ENCODE results near the gene ATP6V1B1. TPM values are rescaled to one million over a fixed set of nuclear protein-coding genes. Genes with fewer than 3 reads are reported as not detected.

The ATP6V1B1 gene
- total RNA-seq, 1 experiment from 2014 or later, result 7.8 TPM

DNA sequence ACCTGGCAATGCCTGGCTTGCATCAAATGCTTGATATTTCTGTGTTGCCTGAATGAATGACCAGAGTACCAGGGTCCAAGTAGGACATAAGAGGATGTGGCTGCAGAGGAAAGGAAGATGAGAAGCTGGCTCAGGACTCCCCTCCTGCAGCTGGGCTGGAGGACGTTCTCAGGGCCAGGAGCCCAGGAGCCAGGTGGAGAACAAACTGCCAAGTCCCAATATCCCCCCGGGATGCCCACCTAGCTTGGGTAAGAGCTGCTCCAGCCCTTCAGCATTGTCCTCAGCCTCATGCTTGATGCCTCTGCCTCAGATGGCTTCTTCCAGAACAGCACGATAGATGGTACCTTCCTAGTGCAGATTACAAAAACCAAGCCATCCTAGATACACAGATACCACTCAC, 8.6 kb upstream of the ATP6V1B1 start:
- Histone ChIP-seq H3F3A (ENCODE audit: insufficient read depth, low read depth) (no peaks in the 10 kb centered on the region), H2AFZ (no peak overlapping the region), H3K4me3 (no peak overlapping the region), H3K27ac (no peak overlapping the region), H3K4me2 (no peak overlapping the region), H3K27me3 (ENCODE audit: insufficient read depth, low read depth) (no peaks in the 10 kb centered on the region), H4K20me1 (ENCODE audit: insufficient read depth) (no peaks in the 10 kb centered on the region), H3K9me2 (ENCODE audit: insufficient read depth) (no peaks in the 10 kb centered on the region), H3K36me3 (ENCODE audit: low read depth) (no peaks in the 10 kb centered on the region), H3K4me1 (replicated peaks; ENCODE audit: insufficient read depth) (no peaks in the 10 kb centered on the region), H3K9me3 (ENCODE audit: insufficient read depth, low read depth) (no peaks in the 10 kb centered on the region), H3K79me2 (ENCODE audit: low read depth) (no peaks in the 10 kb centered on the region)
- ChIA-PET POLR2A (ENCODE audit: unreplicated experiment) (no interaction called here), CTCF (no interaction called here)
- intact Hi-C loops (cut with micrococcal nuclease; ENCODE audit: unreplicated experiment), result no loop called here
- DNase-seq, result no peak
- TF ChIP-seq, protein P1, sequence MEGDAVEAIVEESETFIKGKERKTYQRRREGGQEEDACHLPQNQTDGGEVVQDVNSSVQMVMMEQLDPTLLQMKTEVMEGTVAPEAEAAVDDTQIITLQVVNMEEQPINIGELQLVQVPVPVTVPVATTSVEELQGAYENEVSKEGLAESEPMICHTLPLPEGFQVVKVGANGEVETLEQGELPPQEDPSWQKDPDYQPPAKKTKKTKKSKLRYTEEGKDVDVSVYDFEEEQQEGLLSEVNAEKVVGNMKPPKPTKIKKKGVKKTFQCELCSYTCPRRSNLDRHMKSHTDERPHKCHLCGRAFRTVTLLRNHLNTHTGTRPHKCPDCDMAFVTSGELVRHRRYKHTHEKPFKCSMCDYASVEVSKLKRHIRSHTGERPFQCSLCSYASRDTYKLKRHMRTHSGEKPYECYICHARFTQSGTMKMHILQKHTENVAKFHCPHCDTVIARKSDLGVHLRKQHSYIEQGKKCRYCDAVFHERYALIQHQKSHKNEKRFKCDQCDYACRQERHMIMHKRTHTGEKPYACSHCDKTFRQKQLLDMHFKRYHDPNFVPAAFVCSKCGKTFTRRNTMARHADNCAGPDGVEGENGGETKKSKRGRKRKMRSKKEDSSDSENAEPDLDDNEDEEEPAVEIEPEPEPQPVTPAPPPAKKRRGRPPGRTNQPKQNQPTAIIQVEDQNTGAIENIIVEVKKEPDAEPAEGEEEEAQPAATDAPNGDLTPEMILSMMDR (conservative IDR thresholded peaks at IDR 0.05), result no peak
- no peak for TF ChIP-seq EZH2 (IDR thresholded peaks at IDR 0.05; ENCODE audit: low read depth)
- no TSS peak for BruUV-seq (replicated peaks)

DNA sequence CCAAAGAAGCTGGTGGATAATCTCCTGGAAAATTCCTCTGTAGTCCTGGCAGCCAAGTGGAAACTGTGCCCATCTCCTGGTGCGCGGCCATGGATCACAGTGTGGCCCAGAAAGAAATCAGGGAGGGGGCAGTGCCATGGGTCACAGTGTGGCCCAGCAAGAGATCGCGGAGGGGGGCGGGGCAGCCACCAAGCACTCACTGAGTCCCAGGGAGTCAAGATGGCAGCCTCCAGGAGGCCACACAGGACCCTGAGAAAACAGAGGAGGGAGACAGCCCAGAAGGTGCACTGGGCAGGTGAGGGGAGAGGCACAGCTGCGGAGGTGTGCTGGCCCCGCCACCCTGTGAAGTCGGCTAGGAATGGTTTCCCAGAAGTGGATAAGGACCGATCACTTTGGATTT, 8.1 kb upstream of the ATP6V1B1 start:
- no peaks in the 10 kb centered on the region for H3F3A ChIP-seq (ENCODE audit: insufficient read depth, low read depth)
- DNase-seq, result no peak
- no peaks in the 10 kb centered on the region for H3K27me3 ChIP-seq (ENCODE audit: insufficient read depth, low read depth)
- H3K4me1 ChIP-seq (replicated peaks; ENCODE audit: insufficient read depth), result no peaks in the 10 kb centered on the region
- no peaks in the 10 kb centered on the region for H4K20me1 ChIP-seq (ENCODE audit: insufficient read depth)
- no peak overlapping the region for H3K4me2 ChIP-seq
- TF ChIP-seq EZH2 (IDR thresholded peaks at IDR 0.05; ENCODE audit: low read depth), result no peak
- TF ChIP-seq, protein P1 (conservative IDR thresholded peaks at IDR 0.05), result no peak
- CTCF ChIA-PET, result no interaction called here
- no peak overlapping the region for H2AFZ ChIP-seq
- no peaks in the 10 kb centered on the region for H3K9me2 ChIP-seq (ENCODE audit: insufficient read depth)
- no peak overlapping the region for H3K27ac ChIP-seq
- H3K36me3 ChIP-seq (ENCODE audit: low read depth), result no peaks in the 10 kb centered on the region
- POLR2A ChIA-PET (ENCODE audit: unreplicated experiment), result no interaction called here
- intact Hi-C loops (cut with micrococcal nuclease; ENCODE audit: unreplicated experiment), result no loop called here
- no peak overlapping the region for H3K4me3 ChIP-seq
- no peaks in the 10 kb centered on the region for H3K9me3 ChIP-seq (ENCODE audit: insufficient read depth, low read depth)
- no peaks in the 10 kb centered on the region for H3K79me2 ChIP-seq (ENCODE audit: low read depth)
- BruUV-seq (replicated peaks), result no TSS peak

DNA sequence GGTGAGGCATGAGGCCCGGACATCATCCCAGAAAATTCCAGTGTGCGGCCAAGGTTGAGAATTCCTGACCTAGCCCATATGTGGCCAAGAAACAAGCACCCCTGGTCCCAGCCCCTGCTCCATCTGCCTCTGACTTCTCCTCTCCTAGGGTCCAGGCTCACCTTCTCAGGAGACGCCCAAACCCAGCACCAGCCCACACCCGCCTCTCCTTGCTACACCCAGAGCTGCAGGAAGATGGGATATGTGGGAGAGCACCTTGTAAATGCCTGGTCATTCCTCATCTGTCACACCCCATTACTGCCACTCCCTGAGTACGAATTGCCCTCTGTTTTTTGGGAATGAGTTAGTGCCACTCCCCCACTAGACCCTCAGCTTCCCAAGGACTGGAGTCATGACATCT, 7.3 kb upstream of the ATP6V1B1 start:
- no peak overlapping the region for H3K4me2 ChIP-seq
- CTCF ChIA-PET, result no interaction called here
- no peaks in the 10 kb centered on the region for H3K27me3 ChIP-seq (ENCODE audit: insufficient read depth, low read depth)
- no TSS peak for BruUV-seq (replicated peaks)
- no peaks in the 10 kb centered on the region for H3K9me2 ChIP-seq (ENCODE audit: insufficient read depth)
- H3K9me3 ChIP-seq (ENCODE audit: insufficient read depth, low read depth), result no peaks in the 10 kb centered on the region
- H3K4me1 ChIP-seq (replicated peaks; ENCODE audit: insufficient read depth), result no peaks in the 10 kb centered on the region
- intact Hi-C loops (cut with micrococcal nuclease; ENCODE audit: unreplicated experiment), result no loop called here
- no peak overlapping the region for H2AFZ ChIP-seq
- H3K79me2 ChIP-seq (ENCODE audit: low read depth), result no peaks in the 10 kb centered on the region
- H4K20me1 ChIP-seq (ENCODE audit: insufficient read depth), result no peaks in the 10 kb centered on the region
- DNase-seq, result no peak
- TF ChIP-seq EZH2 (IDR thresholded peaks at IDR 0.05; ENCODE audit: low read depth), result no peak
- TF ChIP-seq, protein P1 (conservative IDR thresholded peaks at IDR 0.05), result no peak
- H3K36me3 ChIP-seq (ENCODE audit: low read depth), result no peaks in the 10 kb centered on the region
- no peak overlapping the region for H3K4me3 ChIP-seq
- no peaks in the 10 kb centered on the region for H3F3A ChIP-seq (ENCODE audit: insufficient read depth, low read depth)
- no peak overlapping the region for H3K27ac ChIP-seq
- POLR2A ChIA-PET (ENCODE audit: unreplicated experiment), result no interaction called here
